Muscle layer of duodenum (tissue), 2 donors: ENCODE results near the gene ATP9B.

Source experiments
- H3K27ac ChIP-seq: one replicate; pipeline ENCODE4 v1.7.0; 2013; ENCODE audit warnings: mild to moderate bottlenecking, low read length
- H3K27me3 ChIP-seq: one replicate; pipeline ENCODE4 v1.7.0; 2013; ENCODE audit warnings: low read depth, mild to moderate bottlenecking, control low read depth, low read length
- H3K36me3 ChIP-seq, 2 donors: one replicate each; pipeline ENCODE4 v1.7.0; 2013; ENCODE audit warnings: low read length in 2 of 2, control low read depth in 1 of 2, mild to moderate bottlenecking in 1 of 2; ENCODE audit not compliant: insufficient read depth in 2 of 2, control insufficient read depth in 1 of 2
- H3K4me1 ChIP-seq, 2 donors: one replicate each; pipeline ENCODE4 v1.7.0; 2013; ENCODE audit warnings: low read length in 2 of 2, mild to moderate bottlenecking in 2 of 2, control low read depth in 1 of 2, moderate library complexity in 1 of 2; ENCODE audit not compliant: insufficient read depth in 2 of 2, control insufficient read depth in 1 of 2
- H3K4me3 ChIP-seq, 2 donors: one replicate each; pipeline ENCODE4 v1.7.0; 2013; ENCODE audit warnings: low read length in 2 of 2, low read depth in 1 of 2, mild to moderate bottlenecking in 1 of 2
- H3K9me3 ChIP-seq, 2 donors: one replicate each; pipeline ENCODE4 v1.7.0; 2013; ENCODE audit warnings: low read length in 2 of 2, control low read depth in 1 of 2, mild to moderate bottlenecking in 1 of 2; ENCODE audit not compliant: control insufficient read depth in 1 of 2
- donor health status: healthy.

Gene ATP9B

GRCh38 chr18:79049506-79049905 lies 19.7 kb upstream of the ATP9B start:
- no peak overlapping the region for H3K4me3 ChIP-seq

GRCh38 chr18:79050005-79050404 lies 19.2 kb upstream of the ATP9B start:
- Histone ChIP-seq H3K4me1 (no peaks in the 10 kb centered on the region), H3K27me3 (no peaks in the 10 kb centered on the region), H3K36me3 (no peaks in the 10 kb centered on the region), H3K4me3 (no peak overlapping the region), H3K9me3 (no peaks in the 10 kb centered on the region), H3K27ac (no peak overlapping the region)

More at GRCh38 chr18:79049506-79049905, 19.7 kb upstream of the ATP9B start:
- Histone ChIP-seq H3K36me3 (no peaks in the 10 kb centered on the region), H3K27me3 (no peaks in the 10 kb centered on the region), H3K9me3 (no peaks in the 10 kb centered on the region), H3K27ac (no peak overlapping the region), H3K4me1 (no peaks in the 10 kb centered on the region)

- no peak overlapping the region for H3K4me3 ChIP-seq
- H3K4me1 ChIP-seq, result no peaks in the 10 kb centered on the region
These were observed 12.3 kb upstream of the ATP9B start for GRCh38 chr18:79056827-79057367.

GRCh38 chr18:79058007-79058406 lies 11.2 kb upstream of the ATP9B start:
- H3K4me3 ChIP-seq, result no peak overlapping the region
- H3K9me3 ChIP-seq, result no peaks in the 10 kb centered on the region
- no peaks in the 10 kb centered on the region for H3K27me3 ChIP-seq
- no peak overlapping the region for H3K27ac ChIP-seq
- no peaks in the 10 kb centered on the region for H3K36me3 ChIP-seq
- no peaks in the 10 kb centered on the region for H3K4me1 ChIP-seq

More at GRCh38 chr18:79056827-79057367, 12.3 kb upstream of the ATP9B start:
- no peaks in the 10 kb centered on the region for H3K9me3 ChIP-seq
- no peaks in the 10 kb centered on the region for H3K27me3 ChIP-seq
- H3K36me3 ChIP-seq, result no peaks in the 10 kb centered on the region
- H3K27ac ChIP-seq, result no peak overlapping the region

GRCh38 chr18:79062806-79063205 lies 6.4 kb upstream of the ATP9B start:
- no peaks in the 10 kb centered on the region for H3K9me3 ChIP-seq
- H3K27me3 ChIP-seq, result no peaks in the 10 kb centered on the region
- H3K4me3 ChIP-seq, result no peak overlapping the region
- H3K36me3 ChIP-seq, result no peaks in the 10 kb centered on the region
- H3K4me1 ChIP-seq, result no peaks in the 10 kb centered on the region
- no peak overlapping the region for H3K27ac ChIP-seq

GRCh38 chr18:79064228-79064627 lies 5.0 kb upstream of the ATP9B start:
- H3K4me1 ChIP-seq, result no peaks in the 10 kb centered on the region
- H3K27ac ChIP-seq, result no peak overlapping the region
- no peaks in the 10 kb centered on the region for H3K9me3 ChIP-seq
- no peaks in the 10 kb centered on the region for H3K27me3 ChIP-seq
- no peaks in the 10 kb centered on the region for H3K36me3 ChIP-seq
- H3K4me3 ChIP-seq, result no peak overlapping the region

- Histone ChIP-seq H3K27me3 (no peaks in the 10 kb centered on the region), H3K27ac (no peak overlapping the region), H3K9me3 (no peaks in the 10 kb centered on the region), H3K36me3 (no peaks in the 10 kb centered on the region), H3K4me3 (no peak overlapping the region), H3K4me1 (peaks cover 6 to 10% of the 10 kb centered on the region in 2 donors)
These were observed 3.4 kb upstream of the ATP9B start for GRCh38 chr18:79065802-79066201.

GRCh38 chr18:79067611-79068010 lies 1.6 kb upstream of the ATP9B start:
- H3K36me3 ChIP-seq, result no peaks in the 10 kb centered on the region
- H3K9me3 ChIP-seq, result no peaks in the 10 kb centered on the region
- H3K27me3 ChIP-seq, result no peaks in the 10 kb centered on the region
- no peak overlapping the region for H3K27ac ChIP-seq
- no peak overlapping the region for H3K4me3 ChIP-seq
- H3K4me1 ChIP-seq, result peaks cover 6 to 15% of the 10 kb centered on the region in 2 donors

GRCh38 chr18:79068341-79068936 lies 755 bp upstream of the ATP9B start:
- Histone ChIP-seq H3K4me1 (peaks cover 6 to 15% of the 10 kb centered on the region in 2 donors), H3K36me3 (no peaks in the 10 kb centered on the region), H3K27ac (peak overlapping the region; percentile 92), H3K9me3 (no peaks in the 10 kb centered on the region), H3K4me3 (peak overlapping the region; percentile 64 to 86), H3K27me3 (no peaks in the 10 kb centered on the region)

- no peaks in the 10 kb centered on the region for H3K27me3 ChIP-seq
- H3K9me3 ChIP-seq, result no peaks in the 10 kb centered on the region
- no peaks in the 10 kb centered on the region for H3K36me3 ChIP-seq
- peak overlapping the region; percentile 21 for H3K27ac ChIP-seq
- peaks cover 6 to 15% of the 10 kb centered on the region in 2 donors for H3K4me1 ChIP-seq
- H3K4me3 ChIP-seq, result peak overlapping the region; percentile 72 to 86
These were observed 540 bp downstream of the ATP9B start for GRCh38 chr18:79069717-79070151.

- H3K9me3 ChIP-seq, result no peaks in the 10 kb centered on the region
- peaks cover 6 to 15% of the 10 kb centered on the region in 2 donors for H3K4me1 ChIP-seq
- no peaks in the 10 kb centered on the region for H3K36me3 ChIP-seq
- no peaks in the 10 kb centered on the region for H3K27me3 ChIP-seq
- peak overlapping the region; percentile 72 to 86 for H3K4me3 ChIP-seq
- H3K27ac ChIP-seq, result no peak overlapping the region
These were observed 1.3 kb downstream of the ATP9B start for GRCh38 chr18:79070486-79070885.

GRCh38 chr18:79071037-79071436 lies 1.8 kb downstream of the ATP9B start:
- no peaks in the 10 kb centered on the region for H3K27me3 ChIP-seq
- peaks cover 6 to 15% of the 10 kb centered on the region in 2 donors for H3K4me1 ChIP-seq
- no peak overlapping the region for H3K27ac ChIP-seq
- H3K9me3 ChIP-seq, result no peaks in the 10 kb centered on the region
- no peak overlapping the region for H3K4me3 ChIP-seq
- H3K36me3 ChIP-seq, result no peaks in the 10 kb centered on the region
